Stimulated activated CD8-positive, alpha-beta memory T cell treated with anti-CD3 and anti-CD28 coated beads, Interleukin-15, amount 100 ng/mL, for 4 hours (primary cell): ENCODE results near the gene ATP8B4.

ENCODE experiments used
- DNase-seq, 2 donors: peaks; one replicate each; pipeline ENCODE4 v3.0.0-alpha.2; 2020; ENCODE audit warnings: low read depth in 2 of 2

ATP8B4 gene

GRCh38 chr15:49813625-49814024 is 305.4 kb downstream of the ATP8B4 start:
- DNase-seq: no peak

DNA sequence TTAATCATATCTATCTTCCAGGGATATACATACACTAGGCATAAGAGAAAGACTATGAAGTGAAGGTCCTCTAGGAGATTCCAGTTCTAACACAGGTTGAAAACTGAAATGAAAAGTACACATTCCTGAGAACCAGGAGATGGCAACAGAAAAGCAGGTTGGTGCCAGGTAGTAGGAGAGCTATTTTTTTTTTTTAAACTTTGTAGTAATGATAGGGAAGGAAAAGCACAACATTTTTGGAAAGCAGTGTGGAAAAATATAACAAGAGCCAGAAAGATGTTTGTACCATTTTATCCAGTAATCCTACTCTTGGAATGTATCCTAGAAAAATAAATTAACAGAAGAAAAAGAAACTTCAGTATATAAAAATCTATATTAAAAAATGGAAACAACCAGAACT is 308.3 kb downstream of the ATP8B4 start:
- DNase-seq: no peak

GRCh38 chr15:49809894-49810609 is 309.0 kb downstream of the ATP8B4 start:
- DNase-seq: no peak

DNA sequence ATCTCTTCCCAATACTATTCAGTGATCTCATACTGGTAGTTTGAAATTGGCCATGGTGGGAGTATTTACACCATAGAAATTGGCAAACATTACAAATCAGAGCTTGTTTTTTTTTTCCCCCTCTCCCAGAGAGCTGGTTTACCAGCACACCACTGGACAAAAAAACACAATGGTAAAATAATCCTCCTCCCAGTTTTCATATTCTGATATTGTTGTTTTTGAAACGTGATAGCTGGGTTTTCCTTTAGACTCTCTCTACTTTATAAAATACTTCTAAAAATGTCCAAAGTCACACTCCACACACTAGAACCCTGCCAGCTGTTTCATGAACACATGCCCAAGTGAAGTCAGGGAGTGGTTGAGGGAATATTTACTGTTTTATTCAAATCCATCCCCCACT is 310.7 kb downstream of the ATP8B4 start:
- no peak for DNase-seq
